ENCODE data around the gene NDEL1. TPM values are rescaled to one million over a fixed set of nuclear protein-coding genes. Genes with fewer than 3 reads are reported as not detected.

The NDEL1 gene
- total RNA-seq, 1 donor from 2014 or later = 43.5 TPM

DNA sequence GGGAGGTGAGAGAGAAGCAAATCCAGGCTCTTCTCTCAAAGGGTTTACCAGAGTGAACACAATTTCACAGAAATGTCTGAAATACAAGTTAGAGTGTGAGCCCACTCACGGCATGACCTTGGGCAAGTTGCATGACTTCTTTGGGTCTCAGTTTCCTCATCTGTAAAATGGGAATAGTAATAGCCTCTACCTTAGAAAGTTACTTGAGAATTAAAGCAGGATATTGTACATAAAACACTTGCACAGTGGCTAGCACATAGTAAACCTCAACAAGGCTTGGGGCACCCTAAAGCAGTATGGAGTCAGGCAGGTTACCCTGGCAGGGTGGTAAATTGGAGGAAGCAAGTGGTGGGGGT lies 24.8 kb upstream of the NDEL1 start:
- TF ChIP-seq, protein P1, sequence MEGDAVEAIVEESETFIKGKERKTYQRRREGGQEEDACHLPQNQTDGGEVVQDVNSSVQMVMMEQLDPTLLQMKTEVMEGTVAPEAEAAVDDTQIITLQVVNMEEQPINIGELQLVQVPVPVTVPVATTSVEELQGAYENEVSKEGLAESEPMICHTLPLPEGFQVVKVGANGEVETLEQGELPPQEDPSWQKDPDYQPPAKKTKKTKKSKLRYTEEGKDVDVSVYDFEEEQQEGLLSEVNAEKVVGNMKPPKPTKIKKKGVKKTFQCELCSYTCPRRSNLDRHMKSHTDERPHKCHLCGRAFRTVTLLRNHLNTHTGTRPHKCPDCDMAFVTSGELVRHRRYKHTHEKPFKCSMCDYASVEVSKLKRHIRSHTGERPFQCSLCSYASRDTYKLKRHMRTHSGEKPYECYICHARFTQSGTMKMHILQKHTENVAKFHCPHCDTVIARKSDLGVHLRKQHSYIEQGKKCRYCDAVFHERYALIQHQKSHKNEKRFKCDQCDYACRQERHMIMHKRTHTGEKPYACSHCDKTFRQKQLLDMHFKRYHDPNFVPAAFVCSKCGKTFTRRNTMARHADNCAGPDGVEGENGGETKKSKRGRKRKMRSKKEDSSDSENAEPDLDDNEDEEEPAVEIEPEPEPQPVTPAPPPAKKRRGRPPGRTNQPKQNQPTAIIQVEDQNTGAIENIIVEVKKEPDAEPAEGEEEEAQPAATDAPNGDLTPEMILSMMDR (IDR thresholded peaks at IDR 0.05; ENCODE audit: insufficient read depth, low read length, poor library complexity, severe bottlenecking) = no peak
- peaks cover 2% of the 10 kb centered on the region for H3K27me3 ChIP-seq (ENCODE audit: control insufficient read depth, insufficient read depth, low read length)
- no peak for DNase-seq (ENCODE audit: low read depth)
- H3K36me3 ChIP-seq (ENCODE audit: control insufficient read depth, insufficient read depth, low read length) = no peaks in the 10 kb centered on the region
- no peak overlapping the region for H3K4me3 ChIP-seq (ENCODE audit: low read depth, low read length)

DNA sequence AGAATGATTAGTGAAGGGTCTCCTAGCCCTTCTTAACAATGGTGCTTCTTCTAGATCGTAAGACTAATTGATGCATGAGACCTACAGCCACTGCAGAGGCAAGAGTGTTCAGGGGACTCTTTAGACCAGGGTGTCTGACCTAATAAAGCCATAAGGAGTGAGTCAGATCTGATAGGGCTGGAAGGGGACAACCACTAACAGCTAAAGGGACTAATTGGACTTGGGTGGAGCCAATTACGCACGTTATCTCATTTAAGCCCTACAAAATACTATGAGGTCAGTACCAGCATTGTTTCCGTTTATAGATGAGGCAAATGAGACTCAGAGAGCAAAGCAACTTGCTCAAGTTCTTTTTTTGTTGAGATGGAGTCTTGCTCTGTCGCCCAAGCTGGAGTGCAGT lies 23.6 kb upstream of the NDEL1 start:
- Histone ChIP-seq H3K4me3 (ENCODE audit: low read depth, low read length) (no peak overlapping the region), H3K36me3 (ENCODE audit: control insufficient read depth, insufficient read depth, low read length) (no peaks in the 10 kb centered on the region), H3K27me3 (ENCODE audit: control insufficient read depth, insufficient read depth, low read length) (peaks cover 4% of the 10 kb centered on the region)
- DNase-seq (ENCODE audit: low read depth) = no peak
- TF ChIP-seq, protein P1 (IDR thresholded peaks at IDR 0.05; ENCODE audit: insufficient read depth, low read length, poor library complexity, severe bottlenecking) = no peak

DNA sequence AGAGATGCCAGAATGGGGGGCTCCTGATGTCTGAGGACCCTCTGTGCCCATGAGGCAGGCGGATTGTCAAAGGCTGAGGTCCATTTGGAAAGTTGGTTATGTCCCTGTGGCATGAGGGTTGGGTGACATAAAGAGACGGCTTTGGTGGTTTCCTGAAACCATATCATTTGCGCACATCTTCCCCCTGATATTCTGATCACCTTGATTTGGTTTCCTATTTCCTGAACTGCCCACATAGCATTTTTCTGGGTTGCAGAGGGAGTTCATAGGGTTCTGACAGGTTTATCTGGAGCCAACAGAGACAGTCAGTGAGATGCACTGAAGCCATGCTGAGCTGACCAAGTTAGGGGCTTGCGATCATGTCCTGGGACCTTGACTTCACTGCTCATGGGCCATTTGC lies 22.4 kb upstream of the NDEL1 start:
- peaks cover 8% of the 10 kb centered on the region for H3K27me3 ChIP-seq (ENCODE audit: control insufficient read depth, insufficient read depth, low read length)
- H3K36me3 ChIP-seq (ENCODE audit: control insufficient read depth, insufficient read depth, low read length) = no peaks in the 10 kb centered on the region
- no peak overlapping the region for H3K4me3 ChIP-seq (ENCODE audit: low read depth, low read length)
- TF ChIP-seq, protein P1 (IDR thresholded peaks at IDR 0.05; ENCODE audit: insufficient read depth, low read length, poor library complexity, severe bottlenecking) = no peak
- DNase-seq (ENCODE audit: low read depth) = no peak

DNA sequence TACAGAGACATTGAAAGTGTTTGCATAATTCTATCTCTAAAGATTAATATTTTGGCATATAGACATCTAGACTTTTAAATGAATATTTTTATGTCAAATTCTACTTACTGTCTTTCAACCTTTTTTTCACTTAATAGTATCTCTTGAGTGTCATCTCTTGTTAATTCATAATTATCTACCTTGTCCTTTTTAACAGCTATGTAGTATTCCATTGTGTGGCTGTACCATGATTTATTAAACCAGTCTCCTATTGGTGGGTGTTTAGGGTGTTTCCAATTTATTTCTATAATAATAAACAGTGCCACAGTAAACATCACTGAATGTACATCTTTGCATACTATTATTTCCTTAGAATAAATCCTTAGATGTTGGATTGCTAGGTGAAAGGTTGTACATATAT lies 21.7 kb upstream of the NDEL1 start:
- DNase-seq (ENCODE audit: low read depth) = no peak
- Histone ChIP-seq H3K27me3 (ENCODE audit: control insufficient read depth, insufficient read depth, low read length) (peaks cover 8% of the 10 kb centered on the region), H3K36me3 (ENCODE audit: control insufficient read depth, insufficient read depth, low read length) (no peaks in the 10 kb centered on the region), H3K4me3 (ENCODE audit: low read depth, low read length) (no peak overlapping the region)
- TF ChIP-seq, protein P1 (IDR thresholded peaks at IDR 0.05; ENCODE audit: insufficient read depth, low read length, poor library complexity, severe bottlenecking) = no peak

DNA sequence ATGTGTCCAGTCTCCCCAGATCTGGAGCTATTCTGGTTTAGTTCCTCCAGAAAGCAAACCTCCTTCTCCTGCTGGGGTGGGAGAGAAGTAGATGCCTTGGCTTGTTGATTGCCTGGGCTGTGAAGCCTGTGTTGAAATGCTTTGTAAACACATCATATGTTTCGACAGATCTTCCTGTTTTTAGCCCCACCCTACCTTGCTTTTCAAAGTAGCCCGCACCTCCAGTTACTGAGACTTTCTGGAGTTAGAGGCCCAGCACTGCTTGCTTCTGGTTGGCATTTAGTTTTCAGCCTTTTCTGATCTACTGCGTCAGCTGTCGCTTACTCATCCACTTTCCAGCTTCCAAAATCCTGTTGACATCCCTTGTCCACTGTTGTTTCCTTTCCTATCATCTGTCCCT lies 17.9 kb upstream of the NDEL1 start:
- DNase-seq (ENCODE audit: low read depth) = no peak
- Histone ChIP-seq H3K36me3 (ENCODE audit: control insufficient read depth, insufficient read depth, low read length) (no peaks in the 10 kb centered on the region), H3K27me3 (ENCODE audit: control insufficient read depth, insufficient read depth, low read length) (peaks cover 10% of the 10 kb centered on the region), H3K4me3 (ENCODE audit: low read depth, low read length) (no peak overlapping the region)
- TF ChIP-seq, protein P1 (IDR thresholded peaks at IDR 0.05; ENCODE audit: insufficient read depth, low read length, poor library complexity, severe bottlenecking) = no peak

DNA sequence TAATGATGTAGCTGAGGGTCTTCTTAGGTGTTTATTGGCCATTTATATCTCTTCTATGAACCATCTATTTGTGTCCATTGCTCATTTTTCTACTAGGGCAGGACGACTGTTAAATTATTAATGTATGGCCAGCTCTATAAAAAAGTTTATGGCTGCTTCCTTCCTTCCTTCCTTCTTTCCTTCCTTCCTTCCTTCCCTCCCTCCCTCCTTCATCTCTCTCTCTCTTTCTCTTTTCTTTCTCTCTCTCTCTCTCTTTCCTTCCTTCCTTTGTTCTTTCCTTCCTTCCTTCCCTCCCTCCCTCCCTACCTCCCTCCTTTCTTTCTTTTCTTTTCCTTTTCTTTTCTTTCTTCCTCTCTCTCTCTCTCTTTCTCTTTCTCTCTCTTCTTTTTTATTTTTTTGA lies 17.2 kb upstream of the NDEL1 start:
- Histone ChIP-seq H3K36me3 (ENCODE audit: control insufficient read depth, insufficient read depth, low read length) (no peaks in the 10 kb centered on the region), H3K4me3 (ENCODE audit: low read depth, low read length) (no peak overlapping the region), H3K27me3 (ENCODE audit: control insufficient read depth, insufficient read depth, low read length) (peaks cover 9% of the 10 kb centered on the region)
- TF ChIP-seq, protein P1 (IDR thresholded peaks at IDR 0.05; ENCODE audit: insufficient read depth, low read length, poor library complexity, severe bottlenecking) = no peak
- DNase-seq (ENCODE audit: low read depth) = no peak

Measured in kidney epithelial cell (primary cell).